GM18520 (cell line): ENCODE measurements around the gene OR52E1.

Source experiments
- ATAC-seq: cut with Tn5 transposase; IDR thresholded peaks from one replicate; pipeline ENCODE4 v1.9.1; 2021; ENCODE audit not compliant: unreplicated experiment

Gene OR52E1

DNA sequence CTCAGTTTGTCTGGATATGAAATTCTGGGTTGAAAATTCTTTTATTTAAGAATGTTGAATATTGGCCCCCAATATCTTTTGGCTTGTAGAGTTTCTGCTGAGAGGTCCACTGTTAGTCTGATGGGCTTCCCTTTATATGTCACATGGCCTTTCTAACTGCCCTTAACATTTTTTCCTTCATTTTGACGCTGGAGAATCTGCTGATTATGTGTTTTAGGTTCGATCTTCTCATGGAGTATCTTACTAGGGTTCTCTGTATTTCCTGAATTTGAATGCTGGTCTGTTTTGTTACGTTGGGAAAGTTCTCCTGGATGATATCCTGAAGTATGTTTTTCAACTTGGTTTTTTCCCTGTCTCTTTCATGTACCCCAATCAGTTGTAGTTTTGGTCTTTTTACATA is 46.0 kb downstream of the OR52E1 start:
- ATAC-seq: no peak

DNA sequence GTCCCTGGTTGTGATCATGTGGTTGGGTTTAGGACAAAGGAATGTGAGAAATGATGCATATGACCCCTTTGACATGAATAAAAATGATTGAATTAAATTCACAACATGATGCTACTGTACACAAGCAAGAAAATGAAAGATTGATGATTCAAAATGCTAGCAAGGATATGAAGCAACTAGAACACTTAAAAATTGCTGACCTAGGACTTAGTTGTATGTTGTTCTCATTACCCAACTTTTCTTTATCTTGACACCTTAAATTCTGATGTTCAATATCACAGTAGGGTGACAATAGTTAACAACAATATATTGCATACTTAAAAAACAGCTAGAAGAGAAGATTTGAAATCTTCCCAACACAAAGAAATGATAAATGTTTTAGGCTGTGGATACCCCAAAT is 48.2 kb downstream of the OR52E1 start:
- ATAC-seq: no peak

DNA sequence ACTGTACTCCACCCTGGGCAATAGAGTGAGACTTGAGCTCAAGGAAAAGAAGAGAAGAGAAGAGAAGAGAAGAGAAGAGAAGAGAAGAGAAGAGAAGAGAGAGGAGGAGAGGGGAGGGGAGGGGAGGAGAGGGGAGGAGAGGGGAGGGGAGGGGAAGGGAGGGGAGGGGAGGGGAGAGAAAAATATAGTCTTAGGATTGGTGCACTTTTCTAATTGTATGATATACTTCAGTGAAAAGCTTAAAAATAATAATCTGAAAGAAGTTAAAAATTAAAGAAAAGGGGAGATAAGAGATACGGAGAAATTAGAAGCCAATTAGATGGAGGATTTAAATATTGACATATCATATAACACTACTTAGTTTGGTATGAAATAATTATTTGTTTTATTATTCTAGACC is 49.5 kb downstream of the OR52E1 start:
- ATAC-seq: no peak
